ENCODE measurements around the gene CD69.

DNA sequence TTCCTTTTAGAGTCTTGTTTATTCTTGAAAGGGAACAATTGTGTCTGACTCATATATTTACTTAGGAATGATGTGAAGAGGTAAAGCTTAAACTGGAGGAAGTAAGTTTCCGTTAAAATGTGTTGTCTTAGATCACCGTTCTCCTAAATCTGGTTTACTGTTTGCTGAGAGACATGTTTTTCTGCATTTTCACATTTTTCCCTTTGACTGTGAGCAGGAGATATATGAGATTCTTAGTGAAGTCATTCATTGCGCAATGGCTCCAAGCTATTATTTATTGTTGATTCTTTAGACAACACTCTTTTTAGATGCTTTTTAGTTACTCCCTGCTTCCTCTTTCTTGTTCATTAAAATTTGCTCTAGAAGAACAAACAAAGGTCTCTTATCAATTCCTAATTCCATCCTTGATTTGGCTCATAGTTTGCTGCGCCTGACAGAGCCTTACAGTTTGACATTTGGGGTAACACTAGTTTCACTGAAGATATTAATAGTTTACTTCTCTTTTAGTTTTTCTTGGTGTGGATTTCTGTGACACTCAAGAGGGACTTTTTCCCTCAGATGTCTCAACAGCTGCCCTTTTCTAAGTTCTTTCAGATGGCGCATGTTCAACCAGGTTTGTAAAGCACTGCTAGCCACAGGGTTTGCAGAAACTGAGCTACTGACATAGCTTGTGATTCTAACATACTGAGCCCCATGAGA, 39.2 kb downstream of the CD69 start:
- TF ChIP-seq POLR2A (IDR thresholded peaks at IDR 0.05) (no peak), CTCF (IDR thresholded peaks at IDR 0.05) (no peak)

All from gastroesophageal sphincter (tissue), 3 donors.